GM18861 (cell line): ENCODE measurements around the gene LY6G6D.

ENCODE experiments used
- ATAC-seq: cut with Tn5 transposase; IDR thresholded peaks from one replicate; pipeline ENCODE4 v1.9.1; 2021; ENCODE audit not compliant: unreplicated experiment

LY6G6D gene

DNA sequence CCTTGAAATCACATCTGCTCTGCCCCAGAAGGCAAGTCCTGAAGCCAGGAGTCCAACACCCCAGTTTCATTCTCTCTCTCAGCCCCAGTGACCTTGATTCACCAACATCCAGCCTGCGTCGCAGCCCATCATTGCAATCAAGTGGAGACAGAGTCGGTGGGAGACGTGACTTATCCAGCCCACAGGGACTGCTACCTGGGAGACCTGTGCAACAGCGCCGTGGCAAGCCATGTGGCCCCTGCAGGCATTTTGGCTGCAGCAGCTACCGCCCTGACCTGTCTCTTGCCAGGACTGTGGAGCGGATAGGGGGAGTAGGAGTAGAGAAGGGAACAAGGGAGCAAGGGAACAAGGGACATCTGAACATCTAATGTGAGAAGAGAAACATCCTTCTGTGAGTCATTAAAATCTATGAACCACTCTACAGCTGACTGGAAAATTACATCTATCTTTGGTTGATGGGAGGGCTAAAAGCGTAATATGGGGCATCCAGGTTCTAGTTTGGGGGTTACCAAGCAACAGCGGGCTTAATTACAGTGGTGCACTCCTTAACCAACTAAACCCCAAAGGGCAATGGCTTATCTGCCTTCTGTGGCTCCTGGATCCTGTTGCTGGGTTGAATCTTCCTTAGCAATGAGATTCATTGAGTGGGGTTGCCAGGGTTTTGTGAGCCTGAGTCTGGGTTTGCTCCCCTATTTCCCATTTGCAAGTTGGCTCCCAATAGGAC, 2.5 kb downstream of the LY6G6D start:
- ATAC-seq = no peak

GRCh38 chr6:31718265-31718664, 3.1 kb downstream of the LY6G6D start:
- ATAC-seq = no peak

- no peak for ATAC-seq
These were observed 3.9 kb downstream of the LY6G6D start for GRCh38 chr6:31719001-31719400.

DNA sequence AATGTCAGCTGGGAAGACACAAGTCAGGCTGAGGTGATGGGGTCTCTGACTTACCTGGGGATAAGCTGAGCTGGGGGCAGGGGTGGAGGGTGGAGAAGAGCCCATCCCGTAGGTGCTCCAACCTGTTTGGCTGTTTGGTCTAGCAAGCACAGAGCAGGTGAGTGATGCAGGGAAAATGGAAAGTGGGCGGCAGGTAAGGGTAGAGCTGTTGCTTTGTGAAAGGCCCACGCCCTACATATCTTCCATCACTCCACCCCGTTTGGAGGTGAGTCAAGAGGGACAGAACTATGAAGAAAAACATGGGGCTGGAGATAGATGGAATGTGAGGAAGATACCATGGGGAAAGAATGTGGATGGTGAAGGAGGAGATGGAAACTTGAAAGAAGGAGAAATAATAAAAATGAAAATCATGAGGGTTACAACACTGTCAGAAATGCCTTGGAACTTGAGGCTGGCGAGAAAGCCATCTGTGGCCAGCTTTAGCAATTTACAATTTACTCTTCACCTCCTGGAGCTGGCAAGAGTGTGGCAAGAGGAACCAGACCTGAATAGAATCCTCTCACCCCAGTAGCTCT, 5.1 kb downstream of the LY6G6D start:
- ATAC-seq = no peak

- no peak for ATAC-seq
These were observed 6.3 kb downstream of the LY6G6D start, which contains the start of gene LY6G6C for GRCh38 chr6:31721351-31722020. Gene LY6G6C (minus strand): TSS chr6:31721746. CDS start chr6:31721679, 67 bp downstream.

DNA sequence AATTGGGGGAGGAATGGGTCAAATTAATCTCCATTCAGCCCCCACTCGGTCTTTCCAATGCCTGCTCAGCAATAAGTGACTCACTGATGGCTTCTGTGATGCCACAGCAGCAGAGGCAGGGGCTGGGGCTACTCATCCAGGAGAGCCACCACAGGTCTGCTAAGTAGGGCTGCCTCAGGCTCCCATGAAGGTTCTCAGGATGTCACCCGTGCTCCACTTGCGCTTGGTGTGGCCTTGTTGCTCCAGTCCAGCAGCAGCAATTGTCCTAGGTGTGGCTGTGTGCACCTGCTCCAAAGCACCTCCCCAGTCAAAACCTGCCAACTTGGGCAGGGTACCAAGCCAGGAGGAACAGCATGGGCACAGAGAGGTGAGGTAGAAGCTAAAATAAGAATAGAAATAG, 7.0 kb downstream of the LY6G6D start:
- ATAC-seq = no peak

DNA sequence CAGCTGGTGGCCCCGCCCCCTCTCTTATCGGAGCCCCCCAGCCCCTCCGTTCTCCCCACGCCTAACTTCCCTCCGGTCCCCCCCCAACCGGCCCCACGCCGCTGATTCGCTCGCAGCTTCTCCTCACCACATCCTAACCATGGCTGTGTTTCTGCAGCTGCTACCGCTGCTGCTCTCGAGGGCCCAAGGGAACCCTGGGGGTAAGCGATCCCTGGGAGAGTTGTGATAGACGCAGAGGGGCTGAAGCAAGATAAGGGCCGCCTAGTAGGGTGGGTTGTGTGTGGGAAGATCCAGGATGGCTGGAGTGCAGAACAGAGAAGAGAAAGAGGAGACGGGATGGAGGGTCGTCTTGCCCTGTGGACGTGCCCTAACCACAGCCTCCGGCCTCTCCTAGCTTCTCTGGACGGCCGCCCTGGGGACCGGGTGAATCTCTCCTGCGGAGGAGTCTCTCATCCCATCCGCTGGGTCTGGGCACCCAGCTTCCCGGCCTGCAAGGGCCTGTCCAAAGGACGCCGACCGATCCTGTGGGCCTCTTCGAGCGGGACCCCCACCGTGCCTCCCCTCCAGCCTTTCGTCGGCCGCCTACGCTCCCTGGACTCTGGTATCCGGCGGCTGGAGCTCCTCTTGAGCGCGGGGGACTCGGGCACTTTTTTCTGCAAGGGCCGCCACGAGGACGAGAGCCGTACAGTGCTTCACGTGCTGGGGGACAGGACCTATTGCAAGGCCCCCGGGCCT, 8.3 kb downstream of the LY6G6D start, which contains the start of gene MPIG6B:
Gene MPIG6B (plus strand): TSS at position 129 of the 735 bp plus-strand sequence. CDS start 11 bp downstream, at position 140.
- no peak for ATAC-seq

- ATAC-seq = no peak
These were observed 9.0 kb downstream of the LY6G6D start for GRCh38 chr6:31723980-31724691.

GRCh38 chr6:31725502-31726350, 10.6 kb downstream of the LY6G6D start:
- ATAC-seq = no peak

GRCh38 chr6:31727034-31727716, 12.0 kb downstream of the LY6G6D start:
- no peak for ATAC-seq

DNA sequence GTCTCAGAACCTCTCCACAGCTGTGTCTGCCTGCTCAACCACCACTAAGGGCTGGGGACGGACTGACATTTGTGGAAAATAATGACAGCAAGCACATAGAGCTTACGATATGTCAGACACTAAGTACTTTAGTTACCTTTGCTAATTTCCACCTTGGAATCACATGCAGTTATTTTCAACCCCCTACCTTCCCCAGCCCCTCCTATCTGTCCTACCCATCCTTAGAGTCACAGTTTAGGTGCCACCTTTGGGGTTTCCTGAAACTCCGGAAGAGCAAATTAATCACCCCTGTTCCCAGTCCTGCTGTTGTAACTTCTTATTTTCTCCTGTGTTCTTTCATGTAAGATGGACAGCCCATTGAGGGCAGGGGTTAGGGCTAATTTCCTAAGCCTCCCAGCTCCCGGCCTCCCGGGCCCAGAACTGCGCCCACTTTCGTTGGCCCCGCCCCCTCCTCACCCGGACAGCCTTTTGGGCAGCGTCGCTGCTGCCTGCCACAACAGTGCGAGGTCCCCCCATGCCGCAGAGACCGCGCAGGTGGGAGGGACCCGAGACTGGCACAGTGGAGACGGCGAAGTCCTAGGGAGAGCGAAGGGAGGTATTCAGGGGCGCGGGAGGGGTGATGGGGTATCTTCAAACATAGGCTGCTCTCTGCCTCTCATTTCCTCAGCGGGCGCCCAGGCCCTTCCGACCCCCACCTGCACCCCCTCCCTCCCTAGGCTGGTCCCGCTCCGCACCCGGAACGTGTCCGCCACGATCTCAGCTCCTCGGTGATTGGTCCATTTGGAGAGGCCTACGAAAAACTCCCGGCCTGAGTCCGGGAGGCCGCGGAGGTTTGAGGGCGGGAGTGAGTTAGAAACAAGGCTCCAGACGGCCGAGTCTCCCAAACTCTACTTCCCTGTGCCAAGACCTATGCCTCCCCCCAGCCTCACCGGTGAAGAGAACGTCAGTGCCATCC, 12.8 kb downstream of the LY6G6D start:
- no peak for ATAC-seq

- ATAC-seq = no peak
These were observed 13.8 kb downstream of the LY6G6D start, which contains the start of gene DDAH2 for GRCh38 chr6:31728767-31729514. Gene DDAH2 (minus strand): TSS chr6:31729299. CDS start chr6:31729161, 138 bp downstream.

- no peak for ATAC-seq
These were observed 14.4 kb downstream of the LY6G6D start for GRCh38 chr6:31729515-31729978.

DNA sequence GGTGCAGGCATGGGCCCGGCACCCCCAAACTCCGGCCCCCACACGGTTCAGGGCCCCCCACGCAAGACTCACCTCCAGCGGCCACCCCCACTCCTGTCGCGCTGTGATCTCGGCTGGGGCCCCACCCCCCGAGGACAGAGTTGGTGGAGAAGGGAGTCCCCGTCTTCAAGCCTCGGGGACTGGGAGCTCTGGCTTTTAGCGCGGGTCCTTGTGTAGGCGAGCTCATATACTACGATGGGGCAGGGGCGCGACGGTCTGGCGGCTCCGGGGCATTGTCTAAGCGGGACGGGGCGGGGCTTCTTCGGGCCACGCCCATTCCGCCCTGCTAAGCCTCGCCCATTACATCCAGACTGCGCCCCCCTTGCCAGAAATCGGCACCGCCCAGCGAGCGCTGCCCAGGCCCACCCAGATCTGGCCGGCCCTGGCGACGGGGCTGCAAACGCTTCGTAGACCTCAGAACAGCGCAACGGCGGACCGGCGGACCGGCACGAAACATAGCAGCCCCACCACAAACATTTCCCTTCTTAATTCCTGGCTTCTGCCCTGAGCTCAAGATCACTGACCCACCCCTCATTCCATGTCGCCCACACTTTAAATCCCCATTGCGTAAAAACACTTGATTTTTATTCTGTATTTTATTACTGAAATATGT, 15.0 kb downstream of the LY6G6D start:
- ATAC-seq = no peak

- ATAC-seq = no peak
These were observed 15.5 kb downstream of the LY6G6D start for GRCh38 chr6:31730631-31731086.

DNA sequence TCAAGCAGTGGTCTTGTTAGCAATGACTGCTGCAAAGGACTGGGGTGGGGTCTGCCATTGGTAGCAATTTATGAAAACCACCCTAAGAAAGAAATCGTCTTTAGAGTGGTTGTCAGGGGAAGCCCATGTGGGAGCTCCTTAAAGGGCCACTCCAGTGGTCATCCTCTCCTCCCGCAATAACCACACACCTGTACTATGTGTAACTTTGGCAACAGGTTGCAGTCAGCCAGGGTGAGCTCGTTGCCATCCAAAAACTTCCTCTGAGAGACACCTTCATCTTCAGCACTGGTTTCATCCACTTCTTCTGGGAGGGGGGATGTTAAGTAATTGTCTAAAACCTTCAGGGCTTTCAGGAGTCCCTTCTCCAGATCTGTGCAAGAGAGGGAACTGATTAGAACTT, 16.9 kb downstream of the LY6G6D start:
- ATAC-seq = no peak

DNA sequence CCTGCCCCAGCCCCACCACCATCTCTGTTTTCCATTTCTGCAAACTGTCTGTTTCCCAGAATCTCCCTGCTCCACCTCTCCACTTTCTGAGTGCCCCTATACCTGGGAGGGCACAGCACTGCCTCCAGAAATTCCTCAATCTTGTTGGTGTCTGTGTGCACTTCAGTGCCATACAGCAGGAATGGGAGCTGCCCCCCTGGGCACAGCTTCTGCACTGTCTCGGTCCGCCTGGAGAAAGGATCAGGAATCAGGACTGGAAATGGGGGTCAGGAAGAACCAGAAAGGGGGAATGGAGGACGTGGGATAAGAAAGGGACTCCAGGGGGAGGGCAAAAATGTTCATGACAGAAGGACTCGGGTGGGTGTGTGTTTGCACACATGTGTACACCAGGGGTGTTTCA, 18.6 kb downstream of the LY6G6D start:
- ATAC-seq = no peak
